Astrocyte of the spinal cord (primary cell): ENCODE data around the gene NFIC.

Experiments used
- DNase-seq: peaks from one replicate; pipeline ENCODE4 v3.0.0; 2011; ENCODE audit warnings: low read depth, low spot score
- H3K4me3 ChIP-seq: 2 replicates; pipeline ENCODE4 v1.5.1; 2011; ENCODE audit warnings: low read depth, mild to moderate bottlenecking, low read length, moderate library complexity
- CTCF ChIP-seq: IDR thresholded peaks from 2 replicates; pipeline ENCODE4 v1.5.1; 2012; ENCODE audit warnings: low read depth, mild to moderate bottlenecking, low read length, inconsistent platforms
- in situ Hi-C: cut with HindIII; loops from 2 replicates; pipeline ENCODE4 v1.10.0; 2017; ENCODE audit warnings: low sequenced_read_pairs

Gene NFIC

GRCh38 chr19:3481241-3482090 is 115.1 kb downstream of the NFIC start:
- DNase-seq = no peak
- in situ Hi-C loops = no loop called here
- no peak for TF ChIP-seq CTCF

GRCh38 chr19:3482507-3483225 is 116.3 kb downstream of the NFIC start:
- no peak for DNase-seq
- TF ChIP-seq CTCF = no peak
- in situ Hi-C loops = no loop called here
- no peak overlapping the region for H3K4me3 ChIP-seq

More at GRCh38 chr19:3481241-3482090, 115.1 kb downstream of the NFIC start:
- no peak overlapping the region for H3K4me3 ChIP-seq

GRCh38 chr19:3483226-3483628 is 116.8 kb downstream of the NFIC start, which contains the start of gene SMIM44:
Gene SMIM44, minus strand, starts transcription at chr19:3483441. Its CDS starts 38 bp downstream, at chr19:3483403.
- no peak for DNase-seq
- TF ChIP-seq CTCF = no peak
- in situ Hi-C loops = no loop called here
- H3K4me3 ChIP-seq = no peak within 1 kb of the TSS

GRCh38 chr19:3491396-3492119 is 125.2 kb downstream of the NFIC start:
- no peak for DNase-seq
- H3K4me3 ChIP-seq = no peak overlapping the region
- TF ChIP-seq CTCF = no peak
- in situ Hi-C loops = no loop called here

GRCh38 chr19:3492131-3492839 is 125.9 kb downstream of the NFIC start:
- no peak for TF ChIP-seq CTCF
- in situ Hi-C loops = no loop called here
- no peak overlapping the region for H3K4me3 ChIP-seq
- DNase-seq = no peak

GRCh38 chr19:3492919-3493318 is 126.5 kb downstream of the NFIC start:
- DNase-seq = no peak
- no peak for TF ChIP-seq CTCF
- H3K4me3 ChIP-seq = no peak overlapping the region
- in situ Hi-C loops = no loop called here
